K562 (cell line): ENCODE results near the gene GTF2H4. TPM values are rescaled to one million over a fixed set of nuclear protein-coding genes. Genes with fewer than 3 reads are reported as not detected.

Experiments
- ATAC-seq: fragments of 200-7000 bp; cut with Tn5 transposase; 3 replicates; pipeline ENCODE4 v1.9.1; 2020; ENCODE audit warnings: moderate library complexity
- BruUV-seq: library from RNA; stranded (reverse); fragments of 400-500 nt; replicated peaks from 2 replicates; lab custom pipeline; 2021; lab: Mats Ljungman, UMichigan
- CTCF ChIA-PET: fragments of 300-600 bp; formaldehyde crosslinking; extraction: SDS; loops from one replicate; lab custom pipeline; 2021; ENCODE audit warnings: low intra/inter-chr PET ratio; lab: Yijun Ruan, JAX
- POLR2A ChIA-PET: fragments of 300-600, 350-650 bp; sonication (Branson Sonifier 250); formaldehyde crosslinking; extraction: SDS; loops from one replicate; lab custom pipeline; 2021; ENCODE audit warnings: antibody characterized with exemption, inconsistent platforms; lab: Yijun Ruan, JAX
- DNase-seq, 4 experiments: peaks; one replicate each; pipeline versions ENCODE4 v3.0.0 to v3.0.0-alpha.2; 2011 to 2018; ENCODE audit warnings: low spot score in 3 of 4, mixed read lengths in 3 of 4; ENCODE audit errors: extremely low read depth in 1 of 4
- FAIRE-seq: peaks from 2 replicates; lab custom pipeline; 2011; peaks lifted over from hg19 to GRCh38; lab: Jason Lieb, UNC
- H2AFZ ChIP-seq: 2 replicates; pipeline ENCODE4 v1.6.0; 2011; ENCODE audit warnings: low read depth, low read length, control low read depth, inconsistent platforms
- H3K27ac ChIP-seq: fragments of 200-600 bp; 3 replicates; pipeline ENCODE4 v1.8.0; 2011; ENCODE audit warnings: low read depth, mild to moderate bottlenecking, control low read depth, inconsistent platforms, low read length, moderate library complexity, mixed read lengths; ENCODE audit errors: extremely low read depth
- H3K27me3 ChIP-seq, 2 experiments: fragments of 300-600 bp in 1 of 2; 2 replicates in 1 of 2; 3 replicates in 1 of 2; pipeline versions ENCODE4 v1.6.0 to v1.8.0; 2011; ENCODE audit warnings: inconsistent platforms in 2 of 2, low read length in 2 of 2, mild to moderate bottlenecking in 1 of 2, mixed read lengths in 1 of 2, moderate library complexity in 1 of 2; ENCODE audit not compliant: control insufficient read depth in 2 of 2, insufficient read depth in 2 of 2
- H3K36me3 ChIP-seq: fragments of 300-600 bp; 3 replicates; pipeline ENCODE4 v1.8.0; 2011; ENCODE audit warnings: mild to moderate bottlenecking, low read length, inconsistent platforms; ENCODE audit not compliant: control insufficient read depth, insufficient read depth
- H3K4me1 ChIP-seq, 2 experiments: fragments of 200-600 bp in 1 of 2; replicated peaks in 1 of 2; 2 replicates in 1 of 2; 3 replicates in 1 of 2; pipeline versions ENCODE4 v1.5.1 to v1.8.0; 2011; ENCODE audit warnings: inconsistent platforms in 2 of 2, low read length in 2 of 2, mild to moderate bottlenecking in 1 of 2, mixed read lengths in 1 of 2, moderate library complexity in 1 of 2; ENCODE audit not compliant: control insufficient read depth in 2 of 2, insufficient read depth in 2 of 2
- H3K4me2 ChIP-seq: 2 replicates; pipeline ENCODE4 v1.6.1; 2011; ENCODE audit warnings: low read length, control low read depth, inconsistent platforms, mixed read lengths; ENCODE audit not compliant: insufficient read depth
- H3K4me3 ChIP-seq: fragments of 200-600 bp; sonication (generic), shearing (Covaris generic); 2 replicates; pipeline ENCODE4 v1.5.1; 2016; ENCODE audit warnings: control low read depth, inconsistent platforms
- H3K79me2 ChIP-seq: fragments of 200-600 bp; 3 replicates; pipeline ENCODE4 v1.8.0; 2011; ENCODE audit warnings: low read length, inconsistent platforms; ENCODE audit not compliant: control insufficient read depth, insufficient read depth
- H3K9ac ChIP-seq, 2 experiments: 2 replicates each; pipeline versions ENCODE4 v1.6.0 to v1.6.1; 2011; ENCODE audit warnings: low read depth in 2 of 2, low read length in 2 of 2, control low read depth in 1 of 2, inconsistent platforms in 1 of 2, mild to moderate bottlenecking in 1 of 2, mixed read lengths in 1 of 2; ENCODE audit not compliant: insufficient read depth in 1 of 2
- H3K9me1 ChIP-seq: one replicate; pipeline ENCODE4 v1.6.0; 2011; ENCODE audit warnings: inconsistent platforms, mild to moderate bottlenecking, low read length, moderate library complexity; ENCODE audit not compliant: control insufficient read depth, insufficient read depth
- H3K9me3 ChIP-seq: replicated peaks from 2 replicates; pipeline ENCODE4 v1.5.1; 2011; ENCODE audit warnings: low read depth, low read length, inconsistent platforms; ENCODE audit not compliant: control insufficient read depth, insufficient read depth
- H4K20me1 ChIP-seq: replicated peaks from 2 replicates; pipeline ENCODE4 v1.6.1; 2011; ENCODE audit warnings: low read length, inconsistent platforms, mixed read lengths; ENCODE audit not compliant: control insufficient read depth, insufficient read depth
- CHD2 ChIP-seq: IDR thresholded peaks from 2 replicates; pipeline ENCODE4 v1.6.1; 2011; ENCODE audit warnings: low read depth, low read length
- EGR1 ChIP-seq: fragments of 450-650 bp; conservative IDR thresholded peaks from 2 replicates; pipeline ENCODE4 v1.6.1; 2017; ENCODE audit warnings: mild to moderate bottlenecking
- HNRNPLL ChIP-seq: fragments of 200-400 bp; formaldehyde crosslinking; IDR thresholded peaks from 2 replicates; pipeline ENCODE4 v1.6.1; 2017; ENCODE audit warnings: low read length, low read depth, mild to moderate bottlenecking; ENCODE audit not compliant: poor library complexity, severe bottlenecking
- MYNN ChIP-seq, 2 experiments: sonication (generic); formaldehyde crosslinking in 1 of 2; IDR thresholded peaks; 2 replicates each; pipeline versions ENCODE4 v1.5.0 to v1.6.1; 2016 to 2020; ENCODE audit warnings: antibody characterized with exemption in 1 of 2, missing genetic modification reagents in 1 of 2
- TRIM28 ChIP-seq: fragments of 450-650 bp; IDR thresholded peaks from 2 replicates; pipeline ENCODE4 v1.6.1; 2017
- WGBS: fragments of 100-300 bp; shearing (Covaris generic); methylation state at CpG from one replicate; pipeline ENCODE4 v1.1.6; 2016; ENCODE audit warnings: low coverage, mixed read lengths; ENCODE audit not compliant: insufficient coverage; ENCODE audit errors: missing lambda C conversion rate; 5-methylcytosine and 5-hydroxymethylcytosine counted together
- in situ Hi-C: fragments of 300-500 bp; cut with MboI; formaldehyde crosslinking; loops from 4 replicates; pipeline ENCODE4 v1.15.0; 2018; ENCODE audit warnings: inconsistent platforms, mixed read lengths
- intact Hi-C: fragments of 100-400 bp; cut with micrococcal nuclease; formaldehyde crosslinking; loops from 2 replicates; pipeline ENCODE4 v1.14.2; 2022
- polyA plus RNA-seq, 8 experiments: library from polyadenylated mRNA; depleted of rRNA in 4 of 8; stranded (reverse) in 5 of 8; unstranded in 3 of 8; fragments of >200 nt; fragmentation: Nextera tagmentation in 2 of 8; fragmentation: Illumina TruSeq in 1 of 8; extraction: Ambion mirVana in 2 of 8; extraction: Trizol in 1 of 8; gene quantifications; 2 replicates each; pipeline versions ENCODE4 v1.2.1 to v1.2.3, GENCODE V29; 2011 to 2014; ENCODE audit warnings: inconsistent platforms in 1 of 8, missing spikeins in 1 of 8
- total RNA-seq, 7 experiments: library from RNA; depleted of rRNA in 6 of 7; stranded (reverse); fragments of >200 nt in 6 of 7; fragmentation: Illumina TruSeq in 2 of 7; extraction: Trizol in 2 of 7; gene quantifications; 2 replicates each; pipeline versions ENCODE4 v1.2.1 to v1.2.3, GENCODE V29; 2011 to 2021; ENCODE audit warnings: low replicate concordance in 1 of 7
- TF ChIP-seq, protein P1 (sequence below): sonication (generic); formaldehyde crosslinking; IDR thresholded peaks from 2 replicates; pipeline ENCODE4 v1.9.0; 2022; ENCODE audit warnings: mild to moderate bottlenecking, missing genetic modification reagents

The GTF2H4 gene
- total and polyA plus RNA-seq, 9 of the 15 experiments (the other 6 are each of a cell fraction or from before 2014, with no cell fraction given): 3.6 to 86.1 (median 39.6) TPM

DNA sequence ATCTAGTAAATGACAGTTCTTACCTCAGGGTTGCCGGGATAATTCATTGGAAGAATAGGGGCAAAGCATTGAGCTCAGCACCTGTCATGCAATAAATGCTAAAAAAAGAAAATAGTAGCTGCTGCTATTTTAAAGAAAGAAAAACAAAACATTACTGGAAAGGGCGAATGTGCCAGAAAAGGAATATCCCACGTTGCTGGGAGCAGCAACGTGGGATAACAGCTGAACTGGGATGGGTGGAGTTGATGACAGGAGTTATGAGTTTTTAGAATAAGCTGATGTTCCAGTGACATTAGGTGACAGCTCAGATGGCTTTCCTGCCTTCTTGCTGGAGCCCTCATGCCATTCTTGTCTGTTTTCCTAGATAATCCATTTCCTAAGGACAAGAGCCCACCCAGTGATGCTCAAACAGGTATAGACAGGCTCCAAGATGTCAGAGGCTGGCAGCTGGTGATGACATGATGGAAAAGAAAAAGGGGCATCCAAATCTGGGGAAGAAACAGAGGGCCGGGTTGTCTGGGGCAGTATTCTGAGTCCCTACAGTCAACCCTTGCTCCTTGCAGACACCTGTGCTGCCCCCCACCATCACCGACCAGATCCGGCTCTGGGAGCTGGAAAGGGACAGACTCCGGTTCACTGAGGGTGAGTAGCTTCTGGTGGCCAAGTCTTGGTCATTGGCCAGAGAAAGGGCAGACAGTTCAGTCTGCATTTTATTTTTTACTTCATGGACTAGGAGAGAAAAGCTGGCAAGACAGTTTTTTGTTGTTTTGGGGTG is 4.9 kb downstream of the GTF2H4 start:
- H3K4me2 ChIP-seq: no peak overlapping the region
- BruUV-seq: no TSS peak
- FAIRE-seq: no peak
- peaks cover 23% of the 10 kb centered on the region for H3K79me2 ChIP-seq
- H2AFZ ChIP-seq: no peak overlapping the region
- no peak overlapping the region for H3K9ac ChIP-seq
- 83% methylated on average over 8 of the region's 8 CpGs for WGBS
- no peaks in the 10 kb centered on the region for H3K27me3 ChIP-seq
- peaks cover 72% of the 10 kb centered on the region for H3K36me3 ChIP-seq
- H3K4me3 ChIP-seq: no peak overlapping the region
- intact Hi-C loops (no loop called here), in situ Hi-C loops (loop anchor here (10.0 kb wide), 1 partner anchor 462 kb away; no protein-coding TSS in a partner anchor)
- POLR2A ChIA-PET: interaction anchor here (0.7 to 2.2 kb wide), 11 partner anchors 8 to 682 kb away, joined by 3 to 6 read pairs (median 3); no protein-coding TSS in a partner anchor
- no peaks in the 10 kb centered on the region for H4K20me1 ChIP-seq
- CTCF ChIA-PET: interaction anchor here (1.1 to 3.7 kb wide), 3 partner anchors 84 to 280 kb away, joined by 3 to 34 read pairs (median 7); no protein-coding TSS in a partner anchor
- no peak for ATAC-seq
- TF ChIP-seq MYNN (IDR thresholded peaks at IDR 0.05) (no peak), MYNN (CRISPR knock-in tag; IDR thresholded peaks at IDR 0.05) (no peak), HNRNPLL (no peak), TRIM28 (no peak), CHD2 (no peak), EGR1 (no peak)
- TF ChIP-seq, protein P1, sequence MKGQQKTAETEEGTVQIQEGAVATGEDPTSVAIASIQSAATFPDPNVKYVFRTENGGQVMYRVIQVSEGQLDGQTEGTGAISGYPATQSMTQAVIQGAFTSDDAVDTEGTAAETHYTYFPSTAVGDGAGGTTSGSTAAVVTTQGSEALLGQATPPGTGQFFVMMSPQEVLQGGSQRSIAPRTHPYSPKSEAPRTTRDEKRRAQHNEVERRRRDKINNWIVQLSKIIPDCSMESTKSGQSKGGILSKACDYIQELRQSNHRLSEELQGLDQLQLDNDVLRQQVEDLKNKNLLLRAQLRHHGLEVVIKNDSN (CRISPR knock-in tag): no peak
- H3K9me1 ChIP-seq: no peaks in the 10 kb centered on the region
- H3K27ac ChIP-seq: no peak overlapping the region
- H3K9me3 ChIP-seq: no peaks in the 10 kb centered on the region
- peaks cover 22 to 34% of the 10 kb centered on the region in 2 experiments for H3K4me1 ChIP-seq
- no peak for DNase-seq
